ENCODE results near the gene ASL. TPM values are rescaled to one million over a fixed set of nuclear protein-coding genes. Genes with fewer than 3 reads are reported as not detected.
"Not testable (repeated sequence)": the region's sequence is repeated elsewhere in the genome, so short reads cannot be mapped to it uniquely, and the experiment has no call there.

The ASL gene
- 10 to 100 TPM; 12.7 to 18.5 TPM for total RNA-seq

DNA sequence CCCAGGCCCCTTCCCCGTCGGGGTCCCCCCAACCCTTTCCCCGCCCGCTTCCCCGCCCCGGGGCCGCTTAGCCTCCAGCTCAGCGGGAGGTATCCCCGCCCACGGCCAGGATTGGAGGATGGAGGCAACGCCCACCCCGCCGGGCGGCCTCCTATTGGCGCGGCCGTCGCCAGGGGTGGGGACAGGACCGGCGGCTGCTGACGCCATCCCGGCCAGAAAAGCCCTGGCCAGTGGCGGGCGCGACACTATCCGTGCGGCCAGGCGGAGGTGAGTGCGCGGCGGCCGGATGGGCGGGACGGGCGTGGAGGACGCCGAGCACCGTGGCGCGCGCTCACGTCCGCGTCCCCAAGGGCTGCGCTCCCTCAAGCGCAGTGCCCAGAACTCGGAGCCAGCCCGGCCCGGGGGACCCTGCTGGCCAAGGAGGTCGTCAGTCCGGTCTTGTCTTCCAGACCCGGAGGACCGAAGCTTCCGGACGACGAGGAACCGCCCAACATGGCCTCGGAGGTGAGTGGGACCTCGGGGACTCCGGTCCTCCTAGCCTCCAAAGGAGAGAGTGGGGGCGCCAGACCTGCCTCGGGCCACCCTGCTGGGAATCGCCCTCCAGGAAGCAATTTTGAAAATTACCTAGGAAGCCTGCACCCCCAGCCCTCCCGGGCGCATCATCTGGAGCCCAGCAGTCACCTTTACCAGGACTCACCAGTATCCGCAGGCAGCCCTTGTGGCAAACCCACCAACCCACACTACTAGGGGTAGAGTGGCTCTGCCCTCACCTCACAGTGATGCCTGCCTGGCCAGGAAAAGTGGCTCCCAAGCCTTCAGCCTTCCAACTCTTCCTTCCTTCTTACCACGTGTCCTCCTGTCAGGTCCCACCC, at the start of gene ASL:
Gene ASL (plus strand): TSS at position 230 of the 872 bp plus-strand sequence. CDS start 263 bp downstream, at position 493.
- Mint-ChIP-seq H3K27me3 (no peaks in the 10 kb centered on the region), H3K9me3 (ENCODE audit: low read depth) (no peaks in the 10 kb centered on the region), H3K4me1 (peaks cover 15% of the 10 kb centered on the region), H3K27ac (no peak within 1 kb of the TSS), H3K36me3 (ENCODE audit: low read depth) (no peaks in the 10 kb centered on the region), H3K4me3 (peak within 1 kb of the TSS; percentile 63)
- ChIA-PET CTCF (no interaction called here), POLR2A (no interaction called here)
- DNase-seq = peak; percentile 94
- peak; percentile 99 for ATAC-seq
- intact Hi-C loops (cut with DNase I, micrococcal nuclease) = loop anchor here (1.0 to 5.0 kb wide), 12 partner anchors 24 to 921 kb away; partner anchors contain the start of genes GUSB (in 2 of the 2), CRCP (in 1 of the 2), RABGEF1 (in 1 of the 2) and SBDS (in 1 of the 2)

- DNase-seq; H3K27me3 Mint-ChIP-seq; H3K36me3 Mint-ChIP-seq (ENCODE audit: low read depth); H3K4me3 Mint-ChIP-seq; POLR2A ChIA-PET; CTCF ChIA-PET; H3K4me1 Mint-ChIP-seq; H3K9me3 Mint-ChIP-seq (ENCODE audit: low read depth); H3K27ac Mint-ChIP-seq; ATAC-seq; intact Hi-C loops (cut with DNase I, micrococcal nuclease): not testable (repeated sequence)
Observed at GRCh38 chr7:66028342-66028741, 47.3 kb upstream of the ASL start.

GRCh38 chr7:66033471-66034385, 41.9 kb upstream of the ASL start:
- peak; percentile 10 for DNase-seq
- no peaks in the 10 kb centered on the region for H3K9me3 Mint-ChIP-seq (ENCODE audit: low read depth)
- ChIA-PET CTCF (interaction anchor here (1.2 kb wide), 1 partner anchor 47 kb away, joined by 5 read pairs; no protein-coding TSS in a partner anchor), POLR2A (no interaction called here)
- H3K36me3 Mint-ChIP-seq (ENCODE audit: low read depth) = no peaks in the 10 kb centered on the region
- intact Hi-C loops (cut with DNase I, micrococcal nuclease) = loop anchor here in 1 of 2 experiments (10.0 kb wide), 1 partner anchor 381 kb away; no protein-coding TSS in a partner anchor
- no peak overlapping the region for H3K27ac Mint-ChIP-seq
- peaks cover 3% of the 10 kb centered on the region for H3K4me1 Mint-ChIP-seq
- H3K27me3 Mint-ChIP-seq = peaks cover 2% of the 10 kb centered on the region
- ATAC-seq = peak; percentile 87
- no peak overlapping the region for H3K4me3 Mint-ChIP-seq

- H3K4me1 Mint-ChIP-seq; H3K27ac Mint-ChIP-seq; CTCF ChIA-PET; DNase-seq; H3K4me3 Mint-ChIP-seq; H3K36me3 Mint-ChIP-seq (ENCODE audit: low read depth); POLR2A ChIA-PET; H3K9me3 Mint-ChIP-seq (ENCODE audit: low read depth); H3K27me3 Mint-ChIP-seq; ATAC-seq: not testable (repeated sequence)
- intact Hi-C loops (cut with DNase I, micrococcal nuclease) = loop anchor here in 1 of 2 experiments (10.0 kb wide), 1 partner anchor 380 kb away; no protein-coding TSS in a partner anchor
Observed at GRCh38 chr7:66034436-66035010, 41.1 kb upstream of the ASL start.

DNA sequence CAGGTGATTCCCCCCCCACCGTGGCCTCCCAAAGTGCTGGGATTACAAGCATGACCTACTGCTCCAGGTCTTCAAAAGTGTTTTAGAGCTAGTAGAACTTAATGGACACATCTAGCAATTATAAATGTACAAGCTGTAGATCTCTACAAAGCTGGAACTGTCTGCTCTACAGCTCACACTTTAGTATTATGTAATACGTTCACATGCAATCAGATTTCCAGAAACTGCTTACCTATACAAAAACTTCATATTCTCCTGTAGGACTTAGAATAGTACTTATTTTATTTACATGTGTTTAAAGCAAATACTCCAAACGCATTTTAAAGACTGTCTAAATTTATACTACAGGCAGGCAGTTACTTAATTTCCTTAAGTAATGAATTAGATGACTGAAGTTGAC, 39.2 kb upstream of the ASL start:
- Mint-ChIP-seq H3K4me3 (no peak overlapping the region), H3K9me3 (ENCODE audit: low read depth) (no peaks in the 10 kb centered on the region), H3K4me1 (peaks cover 3% of the 10 kb centered on the region), H3K27ac (no peak overlapping the region), H3K36me3 (ENCODE audit: low read depth) (no peaks in the 10 kb centered on the region), H3K27me3 (peaks cover 2% of the 10 kb centered on the region)
- ChIA-PET POLR2A (no interaction called here), CTCF (no interaction called here)
- ATAC-seq = no peak
- intact Hi-C loops (cut with DNase I, micrococcal nuclease) = loop anchor here in 1 of 2 experiments (10.0 kb wide), 1 partner anchor 378 kb away; no protein-coding TSS in a partner anchor
- DNase-seq = no peak

DNA sequence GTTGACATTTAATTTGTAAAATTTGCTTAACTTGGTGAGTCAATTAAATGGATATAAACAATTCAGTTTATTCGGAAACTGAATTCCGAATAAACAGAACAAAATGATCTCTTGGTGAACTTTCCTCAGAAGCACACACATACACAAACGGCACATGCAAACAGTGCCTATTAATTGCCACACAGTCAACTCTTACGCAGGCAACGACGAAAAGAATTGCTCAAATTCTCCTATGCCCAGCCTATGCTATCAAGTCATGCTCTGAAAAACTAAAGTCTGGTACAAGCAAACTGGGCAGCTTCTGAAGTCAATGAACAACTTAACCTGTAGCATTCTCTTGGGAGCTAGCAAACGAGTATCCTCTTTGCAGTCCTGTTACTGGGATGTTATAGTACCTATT, 38.8 kb upstream of the ASL start:
- no peaks in the 10 kb centered on the region for H3K36me3 Mint-ChIP-seq (ENCODE audit: low read depth)
- ChIA-PET POLR2A (no interaction called here), CTCF (no interaction called here)
- peaks cover 3% of the 10 kb centered on the region for H3K4me1 Mint-ChIP-seq
- DNase-seq (no peak), ATAC-seq (no peak)
- no peak overlapping the region for H3K4me3 Mint-ChIP-seq
- intact Hi-C loops (cut with DNase I, micrococcal nuclease) = loop anchor here in 1 of 2 experiments (10.0 kb wide), 1 partner anchor 378 kb away; no protein-coding TSS in a partner anchor
- H3K27me3 Mint-ChIP-seq = peaks cover 5% of the 10 kb centered on the region
- no peak overlapping the region for H3K27ac Mint-ChIP-seq
- H3K9me3 Mint-ChIP-seq (ENCODE audit: low read depth) = no peaks in the 10 kb centered on the region

DNA sequence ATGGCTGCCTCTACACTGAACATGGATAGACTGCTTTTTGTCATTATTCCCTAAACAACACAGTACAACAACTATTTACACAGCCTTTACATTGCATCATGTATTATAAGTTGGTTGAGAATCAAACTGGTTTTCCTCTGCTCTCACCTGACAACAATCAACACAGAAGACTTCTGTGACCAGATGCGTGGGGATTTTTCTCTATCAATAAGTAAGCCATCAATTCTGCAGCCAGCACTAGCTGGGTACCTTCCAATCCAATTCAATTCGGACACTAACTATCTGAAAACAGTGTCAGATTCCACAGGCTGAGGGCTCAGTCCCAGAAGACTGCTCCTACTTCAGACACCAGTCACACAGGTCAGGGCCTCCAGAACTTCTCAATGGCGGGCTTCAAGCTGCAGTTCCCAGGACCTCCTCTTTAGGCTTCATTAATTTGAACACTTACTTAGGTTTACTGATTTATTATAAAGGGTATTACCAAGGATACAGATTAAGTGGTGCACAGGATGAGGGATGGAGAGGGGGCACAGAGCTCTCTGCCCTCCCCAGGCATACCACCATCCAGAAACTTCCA, 36.4 kb upstream of the ASL start:
- DNase-seq = no peak
- Mint-ChIP-seq H3K36me3 (ENCODE audit: low read depth) (no peaks in the 10 kb centered on the region), H3K27me3 (peaks cover 10% of the 10 kb centered on the region), H3K4me1 (peaks cover 6% of the 10 kb centered on the region), H3K9me3 (ENCODE audit: low read depth) (no peaks in the 10 kb centered on the region), H3K4me3 (no peak overlapping the region), H3K27ac (no peak overlapping the region)
- CTCF ChIA-PET = no interaction called here
- ATAC-seq = no peak
- intact Hi-C loops (cut with DNase I, micrococcal nuclease) = loop anchor here in 1 of 2 experiments (10.0 kb wide), 1 partner anchor 376 kb away; no protein-coding TSS in a partner anchor
- POLR2A ChIA-PET = no interaction called here

DNA sequence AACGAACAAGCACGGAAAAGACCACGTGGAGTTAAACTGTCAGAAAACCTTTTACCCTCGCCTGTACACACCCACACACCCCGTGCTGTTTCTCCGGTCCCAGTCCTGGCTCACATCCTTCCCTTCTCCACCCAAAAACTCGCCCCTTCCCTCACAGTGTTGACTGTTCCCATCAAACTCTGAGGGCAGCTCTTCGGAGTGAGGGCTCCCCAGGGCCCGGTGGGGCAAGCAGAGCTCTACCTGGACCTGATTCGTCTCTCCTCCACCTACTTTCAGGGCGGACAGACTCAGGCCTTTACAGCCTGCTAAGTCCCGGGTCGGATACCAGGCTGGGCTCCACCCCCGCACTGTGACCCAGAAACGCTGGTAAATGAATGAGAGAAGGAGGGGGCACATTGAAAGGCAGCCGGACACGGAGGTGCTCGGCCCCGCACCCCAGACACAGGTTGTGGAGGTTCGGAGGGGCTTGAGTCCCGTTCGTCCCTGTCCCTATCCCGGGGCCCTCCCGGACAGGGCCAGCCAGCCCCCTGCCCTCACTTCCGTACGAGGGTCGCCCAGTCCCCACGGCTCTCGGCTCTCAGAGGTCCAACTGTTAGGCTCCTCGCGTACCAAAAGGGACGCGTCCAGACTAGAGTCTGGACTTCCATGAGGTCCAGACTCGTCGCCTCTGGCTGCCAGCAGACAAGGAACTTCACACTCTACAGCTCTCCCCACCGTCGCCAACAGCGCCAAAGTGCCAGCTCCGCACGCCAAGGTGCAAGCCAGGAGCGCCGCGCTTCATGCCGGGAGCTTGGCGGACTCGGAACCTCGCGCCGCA, 31.7 kb upstream of the ASL start:
- Mint-ChIP-seq H3K27ac (no peak overlapping the region), H3K27me3 (peaks cover 10% of the 10 kb centered on the region)
- intact Hi-C loops (cut with DNase I, micrococcal nuclease) = no loop called here

DNA sequence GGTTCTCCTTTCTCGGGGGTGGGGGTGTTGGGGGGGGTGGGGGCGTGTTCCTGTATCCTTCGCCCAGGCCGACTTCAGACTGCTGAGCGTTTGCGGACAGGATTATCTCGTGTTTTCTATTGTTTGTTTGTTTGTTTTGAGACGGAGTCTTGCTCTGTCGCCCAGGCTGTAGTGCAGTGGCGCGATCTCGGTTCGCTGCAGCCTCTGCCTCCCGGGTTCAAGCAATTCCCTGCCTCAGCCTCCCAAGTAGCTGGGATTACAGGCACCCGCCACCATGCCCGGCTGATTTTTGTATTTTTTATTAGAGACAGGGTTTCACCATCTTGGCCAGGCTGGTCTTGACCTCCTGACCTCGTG, 31.1 kb upstream of the ASL start:
- peak; percentile 30 for ATAC-seq
- Mint-ChIP-seq H3K27me3 (peaks cover 10% of the 10 kb centered on the region), H3K4me3 (peak overlapping the region; percentile 63)
- DNase-seq; H3K9me3 Mint-ChIP-seq (ENCODE audit: low read depth); H3K4me1 Mint-ChIP-seq; intact Hi-C loops (cut with DNase I, micrococcal nuclease); H3K27ac Mint-ChIP-seq; H3K36me3 Mint-ChIP-seq (ENCODE audit: low read depth); POLR2A ChIA-PET: not testable (repeated sequence)
- CTCF ChIA-PET = interaction anchor here (1.5 kb wide), 1 partner anchor 70 kb away, joined by 3 read pairs; the partner anchor contains the start of gene CRCP

More for the DNA sequence above, 31.7 kb upstream of the ASL start:
- ChIA-PET CTCF (interaction anchor here (0.6 to 1.5 kb wide), 2 partner anchors 70 to 509 kb away, joined by 3 read pairs; partner anchors contain the start of gene CRCP), POLR2A (interaction anchor here (0.6 kb wide), 1 partner anchor 146 kb away, joined by 6 read pairs; no protein-coding TSS in a partner anchor)
- H3K9me3 Mint-ChIP-seq (ENCODE audit: low read depth) = no peaks in the 10 kb centered on the region
- ATAC-seq = peak; percentile 76
- H3K4me1 Mint-ChIP-seq = peaks cover 8% of the 10 kb centered on the region
- H3K36me3 Mint-ChIP-seq (ENCODE audit: low read depth) = no peaks in the 10 kb centered on the region
- peak; percentile 60 for DNase-seq
- peak overlapping the region; percentile 63 for H3K4me3 Mint-ChIP-seq

DNA sequence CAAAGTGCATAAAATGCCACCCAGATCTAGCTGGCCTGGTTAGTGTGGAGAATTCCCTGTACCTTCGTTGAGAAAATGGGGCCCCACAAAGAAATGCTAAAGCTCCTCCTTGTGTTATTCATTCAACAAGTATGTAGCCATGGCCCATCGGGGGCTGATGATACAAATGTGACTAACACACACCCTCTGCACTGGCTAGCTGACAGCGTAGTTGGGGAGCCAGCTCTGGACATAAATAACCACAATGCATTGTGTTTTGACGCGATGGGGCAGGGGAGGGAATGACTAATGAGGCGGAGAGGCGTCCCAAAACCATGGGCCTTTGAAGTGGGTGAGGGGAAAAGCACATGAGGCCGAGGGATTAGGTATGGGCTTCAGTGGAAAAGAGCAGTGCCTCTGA, 28.2 kb upstream of the ASL start:
- intact Hi-C loops (cut with DNase I, micrococcal nuclease) = no loop called here
- Mint-ChIP-seq H3K4me1 (peaks cover 8% of the 10 kb centered on the region), H3K36me3 (ENCODE audit: low read depth) (no peaks in the 10 kb centered on the region), H3K9me3 (ENCODE audit: low read depth) (no peaks in the 10 kb centered on the region), H3K4me3 (no peak overlapping the region), H3K27ac (no peak overlapping the region), H3K27me3 (peaks cover 8% of the 10 kb centered on the region)
- DNase-seq (no peak), ATAC-seq (no peak)
- ChIA-PET POLR2A (no interaction called here), CTCF (no interaction called here)
